ENCODE results near the gene DDX19B. TPM values are rescaled to one million over a fixed set of nuclear protein-coding genes. Genes with fewer than 3 reads are reported as not detected.
"Not testable (repeated sequence)": the region's sequence is repeated elsewhere in the genome, so short reads cannot be mapped to it uniquely, and the experiment has no call there.

The DDX19B gene
- total RNA-seq, 1 donor from 2014 or later: 33.7 TPM

DNA sequence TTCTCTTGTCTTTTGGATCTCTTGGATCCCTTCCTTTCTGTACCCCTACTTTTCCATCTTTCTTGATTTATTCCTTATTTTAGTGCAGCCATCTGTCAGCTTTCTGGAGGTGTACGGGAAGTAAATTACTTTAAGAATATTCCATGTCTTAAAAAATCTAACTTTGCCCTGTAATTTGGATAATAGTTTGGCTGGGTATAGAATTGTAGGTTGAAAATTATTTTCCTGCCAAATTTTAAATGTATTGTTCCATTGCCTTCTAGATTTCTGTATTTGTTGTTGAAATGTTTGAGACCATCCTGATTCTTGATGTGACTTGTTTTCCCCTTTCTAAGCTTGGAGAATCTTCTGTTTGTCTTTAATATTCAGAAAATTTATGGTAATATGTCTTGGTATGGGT lies 2.1 kb downstream of the DDX19B start:
- peak overlapping the region; percentile 95 for H3K4me3 Mint-ChIP-seq
- peaks cover 48% of the 10 kb centered on the region for H3K4me1 Mint-ChIP-seq
- DNase-seq (no peak), ATAC-seq (ENCODE audit: low read depth) (no peak)
- H3K27ac Mint-ChIP-seq: peak overlapping the region; percentile 46
- H3K9me3 Mint-ChIP-seq: peaks cover 6% of the 10 kb centered on the region
- TF ChIP-seq, protein P1, sequence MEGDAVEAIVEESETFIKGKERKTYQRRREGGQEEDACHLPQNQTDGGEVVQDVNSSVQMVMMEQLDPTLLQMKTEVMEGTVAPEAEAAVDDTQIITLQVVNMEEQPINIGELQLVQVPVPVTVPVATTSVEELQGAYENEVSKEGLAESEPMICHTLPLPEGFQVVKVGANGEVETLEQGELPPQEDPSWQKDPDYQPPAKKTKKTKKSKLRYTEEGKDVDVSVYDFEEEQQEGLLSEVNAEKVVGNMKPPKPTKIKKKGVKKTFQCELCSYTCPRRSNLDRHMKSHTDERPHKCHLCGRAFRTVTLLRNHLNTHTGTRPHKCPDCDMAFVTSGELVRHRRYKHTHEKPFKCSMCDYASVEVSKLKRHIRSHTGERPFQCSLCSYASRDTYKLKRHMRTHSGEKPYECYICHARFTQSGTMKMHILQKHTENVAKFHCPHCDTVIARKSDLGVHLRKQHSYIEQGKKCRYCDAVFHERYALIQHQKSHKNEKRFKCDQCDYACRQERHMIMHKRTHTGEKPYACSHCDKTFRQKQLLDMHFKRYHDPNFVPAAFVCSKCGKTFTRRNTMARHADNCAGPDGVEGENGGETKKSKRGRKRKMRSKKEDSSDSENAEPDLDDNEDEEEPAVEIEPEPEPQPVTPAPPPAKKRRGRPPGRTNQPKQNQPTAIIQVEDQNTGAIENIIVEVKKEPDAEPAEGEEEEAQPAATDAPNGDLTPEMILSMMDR (IDR thresholded peaks at IDR 0.05): no peak
- H3K36me3 Mint-ChIP-seq (ENCODE audit: low read depth): peaks cover 28% of the 10 kb centered on the region
- ChIA-PET POLR2A (interaction anchor here (0.6 to 4.0 kb wide), 2 partner anchors 18 to 45 kb away, joined by 4 to 60 read pairs; partner anchors contain the start of gene DDX19A), CTCF (interaction anchor here (0.6 kb wide), 1 partner anchor 26 kb away, joined by 3 read pairs; no protein-coding TSS in a partner anchor)
- no peaks in the 10 kb centered on the region for H3K27me3 Mint-ChIP-seq
- intact Hi-C loops (cut with micrococcal nuclease): no loop called here

DNA sequence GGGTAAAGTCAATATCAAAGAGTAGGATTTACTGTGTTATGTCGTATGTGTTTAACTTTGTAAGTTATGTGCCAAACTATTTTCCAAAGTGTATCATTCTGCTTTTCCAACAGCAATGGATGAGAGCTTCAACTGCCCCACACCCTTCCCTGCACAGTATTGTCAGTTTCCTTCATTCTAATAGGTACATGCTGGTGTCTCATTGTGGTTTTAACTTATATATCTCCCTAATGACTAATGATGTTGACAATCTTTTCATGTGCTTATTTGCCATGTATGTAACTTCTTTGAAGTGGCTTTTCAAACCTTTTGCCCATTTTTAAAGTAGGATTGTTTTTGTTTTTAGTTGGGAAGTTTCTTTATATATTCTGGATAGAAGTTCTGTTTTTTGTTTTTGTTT lies 3.8 kb downstream of the DDX19B start:
- TF ChIP-seq, protein P1 (IDR thresholded peaks at IDR 0.05): no peak
- Mint-ChIP-seq H3K4me1 (peaks cover 54% of the 10 kb centered on the region), H3K9me3 (peaks cover 6% of the 10 kb centered on the region), H3K27me3 (no peaks in the 10 kb centered on the region), H3K4me3 (no peak overlapping the region), H3K27ac (no peak overlapping the region), H3K36me3 (ENCODE audit: low read depth) (peaks cover 28% of the 10 kb centered on the region)
- intact Hi-C loops (cut with micrococcal nuclease): no loop called here
- ChIA-PET POLR2A (interaction anchor here (1.2 kb wide), 1 partner anchor 14 kb away, joined by 7 read pairs; the partner anchor contains the start of gene AARS1), CTCF (no interaction called here)
- ATAC-seq (ENCODE audit: low read depth): no peak
- no peak for DNase-seq

DNA sequence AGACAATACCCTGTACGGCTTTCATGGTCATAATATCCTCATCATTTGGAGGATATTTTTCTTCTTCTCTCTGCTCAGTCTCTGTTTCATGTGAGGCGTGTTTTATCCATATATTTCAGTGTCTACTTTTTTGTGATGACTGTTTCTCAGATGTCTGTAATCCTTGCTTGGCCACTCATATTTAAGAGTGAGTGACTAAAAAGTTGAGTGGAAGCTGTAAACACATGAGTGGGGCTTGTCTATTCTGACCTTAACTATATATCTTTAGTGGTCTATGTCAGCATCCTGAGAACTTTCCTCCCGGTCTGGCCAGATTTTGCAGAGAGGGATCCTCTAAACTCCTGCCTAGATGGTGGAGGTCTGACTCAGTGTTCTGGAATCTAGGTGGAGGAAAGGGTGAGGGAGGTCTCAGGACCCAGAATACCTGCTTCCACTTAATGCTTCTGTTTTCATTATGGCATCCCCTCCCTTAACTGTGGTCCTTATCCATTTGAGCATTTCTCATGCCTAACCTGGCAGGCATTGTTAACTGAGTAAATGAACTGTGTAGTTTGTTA lies 6.0 kb downstream of the DDX19B start:
- CTCF ChIA-PET: no interaction called here
- H3K9me3 Mint-ChIP-seq: peaks cover 6% of the 10 kb centered on the region
- no peaks in the 10 kb centered on the region for H3K27me3 Mint-ChIP-seq
- TF ChIP-seq, protein P1 (IDR thresholded peaks at IDR 0.05): no peak
- intact Hi-C loops (cut with micrococcal nuclease): no loop called here
- peaks cover 40% of the 10 kb centered on the region for H3K4me1 Mint-ChIP-seq
- POLR2A ChIA-PET: no interaction called here
- ATAC-seq (ENCODE audit: low read depth): no peak
- H3K27ac Mint-ChIP-seq: peak overlapping the region; percentile 12
- H3K36me3 Mint-ChIP-seq (ENCODE audit: low read depth): peaks cover 21% of the 10 kb centered on the region
- no peak for DNase-seq
- no peak overlapping the region for H3K4me3 Mint-ChIP-seq

DNA sequence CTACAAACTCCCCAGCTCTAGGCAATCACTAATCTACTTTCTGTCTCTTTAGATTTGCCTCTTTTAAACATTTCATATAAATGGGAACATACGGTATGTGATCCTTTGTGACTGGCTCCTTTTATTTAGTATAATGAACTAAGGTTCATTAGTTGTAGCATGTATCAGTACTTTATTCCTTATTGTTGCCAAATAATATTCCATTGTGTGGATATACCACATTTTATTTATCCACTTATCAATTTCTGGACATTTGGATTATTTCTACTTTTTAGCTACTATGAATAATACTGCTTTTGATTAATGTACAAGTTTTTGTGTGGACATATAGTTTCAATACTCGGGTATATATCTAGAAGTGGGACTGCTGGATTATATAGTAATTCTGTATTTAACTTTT lies 7.9 kb downstream of the DDX19B start:
- Mint-ChIP-seq H3K36me3 (ENCODE audit: low read depth) (peaks cover 10% of the 10 kb centered on the region), H3K4me1 (peaks cover 28% of the 10 kb centered on the region), H3K9me3 (no peaks in the 10 kb centered on the region), H3K27me3 (no peaks in the 10 kb centered on the region), H3K27ac (no peak overlapping the region), H3K4me3 (no peak overlapping the region)
- ATAC-seq (ENCODE audit: low read depth) (no peak), DNase-seq (no peak)
- intact Hi-C loops (cut with micrococcal nuclease): no loop called here
- POLR2A ChIA-PET: interaction anchor here (0.6 to 1.3 kb wide), 3 partner anchors 9 to 124 kb away, joined by 3 read pairs; partner anchors contain the start of gene AARS1
- CTCF ChIA-PET: interaction anchor here (0.6 kb wide), 1 partner anchor 36 kb away, joined by 3 read pairs; no protein-coding TSS in a partner anchor
- TF ChIP-seq, protein P1 (IDR thresholded peaks at IDR 0.05): no peak

DNA sequence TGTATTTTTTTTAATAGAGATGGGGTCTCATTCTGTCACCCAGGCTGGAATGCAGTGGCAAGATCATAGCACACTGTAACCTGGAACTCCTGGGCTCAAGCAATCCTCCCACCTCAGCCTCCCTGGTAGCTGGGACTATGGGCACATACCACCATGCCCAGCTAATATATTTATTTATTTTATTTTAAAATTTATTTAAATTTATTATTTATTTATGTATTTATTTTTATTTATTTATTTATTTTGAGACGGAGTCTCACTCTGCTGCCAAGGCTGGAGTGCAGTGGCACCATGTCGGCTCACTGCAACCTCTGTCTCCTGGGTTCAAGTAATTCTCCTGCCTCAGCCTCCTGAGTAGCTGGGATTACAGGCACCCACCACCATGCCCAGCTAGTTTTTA lies 8.7 kb downstream of the DDX19B start:
- CTCF ChIA-PET: interaction anchor here (0.6 kb wide), 1 partner anchor 35 kb away, joined by 3 read pairs; no protein-coding TSS in a partner anchor
- H3K4me3 Mint-ChIP-seq; intact Hi-C loops (cut with micrococcal nuclease); ATAC-seq (ENCODE audit: low read depth); H3K27ac Mint-ChIP-seq; H3K27me3 Mint-ChIP-seq; H3K9me3 Mint-ChIP-seq; DNase-seq: not testable (repeated sequence)
- peaks cover 21% of the 10 kb centered on the region for H3K4me1 Mint-ChIP-seq
- peaks cover 11% of the 10 kb centered on the region for H3K36me3 Mint-ChIP-seq (ENCODE audit: low read depth)
- POLR2A ChIA-PET: interaction anchor here (0.6 to 0.7 kb wide), 2 partner anchors 15 to 70 kb away, joined by 4 to 6 read pairs; no protein-coding TSS in a partner anchor

Measured in activated B cell treated with CpG ODN at 0.5 μM for 24 hours (primary cell).